Astrocyte of the cerebellum (primary cell): ENCODE results near the gene KMT5B.

ENCODE experiments used
- DNase-seq: peaks from one replicate; pipeline ENCODE4 v3.0.0-alpha.2; 2011; ENCODE audit warnings: low read depth
- H3K4me3 ChIP-seq: 2 replicates; pipeline ENCODE4 v1.5.1; 2011; ENCODE audit warnings: mild to moderate bottlenecking, low read depth, low read length, moderate library complexity
- CTCF ChIP-seq: IDR thresholded peaks from 2 replicates; pipeline ENCODE4 v1.5.1; 2012; ENCODE audit warnings: low read length, low read depth, moderate library complexity, mild to moderate bottlenecking; ENCODE audit errors: missing control alignments
- in situ Hi-C: cut with HindIII; loops from 2 replicates; pipeline ENCODE4 v1.10.0; 2017; ENCODE audit warnings: low sequenced_read_pairs

KMT5B gene

GRCh38 chr11:68213135-68213515 lies at the start of gene KMT5B:
Gene KMT5B (minus strand): TSS chr11:68213296. CDS start chr11:68190076, 23,220 bp downstream.
- in situ Hi-C loops = loop anchor here (5.0 kb wide), 2 partner anchors 54 to 89 kb away; no protein-coding TSS in a partner anchor
- peak; percentile 15 for DNase-seq
- H3K4me3 ChIP-seq = peak within 1 kb of the TSS; percentile 93
- no peak for TF ChIP-seq CTCF

- no peak for TF ChIP-seq CTCF
- no peak for DNase-seq
- in situ Hi-C loops = no loop called here
- no peak overlapping the region for H3K4me3 ChIP-seq
Measured at GRCh38 chr11:68262544-68262827, 49.4 kb upstream of the KMT5B start.

- H3K4me3 ChIP-seq = no peak overlapping the region
- in situ Hi-C loops = no loop called here
- TF ChIP-seq CTCF = no peak
- no peak for DNase-seq
Measured at GRCh38 chr11:68261749-68262543, 48.9 kb upstream of the KMT5B start.

DNA sequence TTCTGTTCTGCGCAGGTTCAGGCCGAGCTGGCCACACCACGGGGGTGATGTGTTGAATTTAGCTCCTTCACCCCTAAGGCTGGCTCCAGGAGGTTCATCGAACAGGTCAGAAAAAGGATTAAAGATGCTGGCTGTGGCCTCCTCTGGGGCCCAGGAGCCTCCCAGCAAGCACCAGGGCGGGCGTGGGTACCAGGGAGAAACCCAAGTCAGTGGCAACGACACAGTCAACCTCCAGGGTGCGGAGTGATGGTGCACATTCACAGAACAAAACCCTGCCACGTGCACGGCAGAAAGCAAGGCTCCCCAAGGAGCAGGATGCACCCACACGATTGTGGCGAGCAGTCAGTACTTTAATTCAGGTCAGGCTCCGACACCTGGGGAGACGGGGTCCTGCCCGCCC lies 47.9 kb upstream of the KMT5B start:
- no peak overlapping the region for H3K4me3 ChIP-seq
- in situ Hi-C loops = no loop called here
- no peak for TF ChIP-seq CTCF
- DNase-seq = no peak

DNA sequence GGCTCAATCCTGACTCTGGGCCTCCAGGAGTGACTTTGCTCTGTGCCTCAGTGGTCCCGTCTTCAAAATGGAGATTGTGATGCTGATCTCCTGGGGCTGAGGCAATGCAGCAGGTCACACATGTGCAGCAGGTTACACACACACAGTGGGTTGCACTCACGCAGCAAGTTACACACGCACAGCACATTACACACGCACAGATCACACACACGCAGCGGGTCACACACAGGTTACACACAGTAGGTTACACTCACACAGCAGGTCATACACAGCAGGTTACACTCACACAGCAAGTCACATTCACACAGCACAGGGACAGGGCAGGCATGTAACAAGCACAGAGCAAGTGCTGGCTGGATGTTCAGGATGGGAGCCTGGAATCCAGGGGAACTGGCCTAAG lies 47.4 kb upstream of the KMT5B start:
- in situ Hi-C loops = no loop called here
- H3K4me3 ChIP-seq = no peak overlapping the region
- DNase-seq = no peak

DNA sequence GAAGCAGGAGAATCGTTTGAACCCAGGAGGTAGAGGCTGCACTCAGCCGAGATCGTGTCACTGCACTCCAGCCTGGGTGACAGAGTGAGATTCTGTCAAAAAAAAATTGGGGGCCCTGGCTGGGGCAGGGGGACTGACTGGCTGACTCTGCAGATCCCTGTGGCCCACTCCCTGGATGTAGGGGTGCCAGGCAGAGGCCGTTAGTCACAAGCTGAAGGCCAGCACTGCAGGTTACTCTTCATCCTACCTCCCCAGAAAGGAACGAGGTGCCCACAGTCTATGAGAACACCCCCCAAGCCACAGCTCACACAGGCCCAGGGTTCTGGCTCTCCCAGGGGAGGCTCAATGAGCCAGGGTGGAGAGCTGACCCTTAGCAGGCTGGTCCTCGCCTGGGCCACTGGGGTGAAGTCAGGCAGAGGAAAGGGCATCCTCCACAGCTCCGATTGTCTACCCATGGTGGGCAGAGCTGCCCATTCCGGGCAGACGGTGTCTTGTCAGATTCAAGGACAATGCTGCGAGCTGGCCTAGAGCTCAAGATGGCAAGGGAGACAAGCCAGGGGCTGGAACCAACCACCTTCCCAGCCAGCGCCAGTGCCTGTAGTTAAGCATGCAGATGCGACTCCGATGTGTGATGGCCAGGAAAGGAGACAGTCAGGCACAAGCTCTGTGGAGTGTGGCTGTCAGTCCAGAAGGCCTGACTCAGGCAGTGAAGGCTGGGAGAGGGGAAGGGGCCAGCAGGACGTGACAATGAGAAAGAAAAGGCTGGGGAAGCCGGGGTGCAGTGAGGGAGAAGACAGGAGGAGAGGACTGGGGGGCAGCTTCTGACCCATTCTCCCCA lies 46.2 kb upstream of the KMT5B start:
- no peak for DNase-seq
- TF ChIP-seq CTCF = no peak
- in situ Hi-C loops = no loop called here
- H3K4me3 ChIP-seq = no peak overlapping the region

More for the DNA sequence above, 47.4 kb upstream of the KMT5B start:
- no peak for TF ChIP-seq CTCF
